Measurements from ENCODE around the gene MRC2. TPM values are rescaled to one million over a fixed set of nuclear protein-coding genes. Genes with fewer than 3 reads are reported as not detected.

Gene MRC2
- total and polyA plus RNA-seq, 2 experiments from 2014 or later: 104 to 121 TPM

GRCh38 chr17:62681939-62682381, 54.5 kb downstream of the MRC2 start:
- no peaks in the 10 kb centered on the region for H3K4me1 ChIP-seq (ENCODE audit: insufficient read depth)
- no peaks in the 10 kb centered on the region for H4K20me1 ChIP-seq (ENCODE audit: insufficient read depth, poor library complexity, severe bottlenecking)
- no peaks in the 10 kb centered on the region for H3K27me3 ChIP-seq
- DNase-seq (ENCODE audit: low spot score): no peak
- no peak overlapping the region for H3K4me3 ChIP-seq
- H3K9me3 ChIP-seq (ENCODE audit: low read depth): no peaks in the 10 kb centered on the region
- H3K9me2 ChIP-seq (replicated peaks; ENCODE audit: insufficient read depth): no peaks in the 10 kb centered on the region
- H3K4me2 ChIP-seq: no peak overlapping the region
- H2AFZ ChIP-seq: no peak overlapping the region
- H3K79me2 ChIP-seq: no peaks in the 10 kb centered on the region
- TF ChIP-seq EZH2 (IDR thresholded peaks at IDR 0.05; ENCODE audit: borderline replicate concordance) (no peak), EZH2phosphoT487 (IDR thresholded peaks at IDR 0.05; ENCODE audit: low read depth, severe bottlenecking, unreplicated experiment) (no peak)
- TF ChIP-seq, protein P1, sequence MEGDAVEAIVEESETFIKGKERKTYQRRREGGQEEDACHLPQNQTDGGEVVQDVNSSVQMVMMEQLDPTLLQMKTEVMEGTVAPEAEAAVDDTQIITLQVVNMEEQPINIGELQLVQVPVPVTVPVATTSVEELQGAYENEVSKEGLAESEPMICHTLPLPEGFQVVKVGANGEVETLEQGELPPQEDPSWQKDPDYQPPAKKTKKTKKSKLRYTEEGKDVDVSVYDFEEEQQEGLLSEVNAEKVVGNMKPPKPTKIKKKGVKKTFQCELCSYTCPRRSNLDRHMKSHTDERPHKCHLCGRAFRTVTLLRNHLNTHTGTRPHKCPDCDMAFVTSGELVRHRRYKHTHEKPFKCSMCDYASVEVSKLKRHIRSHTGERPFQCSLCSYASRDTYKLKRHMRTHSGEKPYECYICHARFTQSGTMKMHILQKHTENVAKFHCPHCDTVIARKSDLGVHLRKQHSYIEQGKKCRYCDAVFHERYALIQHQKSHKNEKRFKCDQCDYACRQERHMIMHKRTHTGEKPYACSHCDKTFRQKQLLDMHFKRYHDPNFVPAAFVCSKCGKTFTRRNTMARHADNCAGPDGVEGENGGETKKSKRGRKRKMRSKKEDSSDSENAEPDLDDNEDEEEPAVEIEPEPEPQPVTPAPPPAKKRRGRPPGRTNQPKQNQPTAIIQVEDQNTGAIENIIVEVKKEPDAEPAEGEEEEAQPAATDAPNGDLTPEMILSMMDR (IDR thresholded peaks at IDR 0.05; ENCODE audit: poor library complexity): no peak
- WGBS (ENCODE audit: low lambda C conversion rate, missing lambda C conversion rate): 96% methylated on average over 8 of the region's 8 CpGs
- H3K36me3 ChIP-seq (replicated peaks; ENCODE audit: insufficient read depth, low read depth): no peaks in the 10 kb centered on the region
- no peak overlapping the region for H3K27ac ChIP-seq

GRCh38 chr17:62684179-62684578, 56.7 kb downstream of the MRC2 start:
- WGBS (ENCODE audit: low lambda C conversion rate, missing lambda C conversion rate): 95% methylated on average over 4 of the region's 4 CpGs
- H4K20me1 ChIP-seq (ENCODE audit: insufficient read depth, poor library complexity, severe bottlenecking): no peaks in the 10 kb centered on the region
- TF ChIP-seq EZH2phosphoT487 (IDR thresholded peaks at IDR 0.05; ENCODE audit: low read depth, severe bottlenecking, unreplicated experiment) (no peak), EZH2 (IDR thresholded peaks at IDR 0.05; ENCODE audit: borderline replicate concordance) (no peak)
- TF ChIP-seq, protein P1 (IDR thresholded peaks at IDR 0.05; ENCODE audit: poor library complexity): no peak

DNA sequence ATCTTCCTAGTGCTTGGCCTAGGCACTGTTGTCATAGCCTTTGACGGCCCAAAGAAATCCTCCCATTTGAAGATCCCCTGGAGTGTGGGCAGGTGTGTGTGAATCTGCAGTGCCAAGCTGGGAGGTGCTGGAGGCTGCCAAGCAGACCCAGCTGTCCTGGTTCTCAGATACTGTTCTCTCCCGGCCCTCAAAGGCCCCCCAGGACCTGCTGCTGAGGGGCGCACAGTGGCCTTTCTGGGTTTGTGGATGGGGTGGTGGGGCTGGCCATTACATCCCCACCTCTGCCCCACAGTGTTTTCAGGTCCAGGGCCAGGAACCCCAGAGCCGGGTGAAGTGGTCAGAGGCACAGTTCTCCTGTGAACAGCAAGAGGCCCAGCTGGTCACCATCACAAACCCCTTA, 60.5 kb downstream of the MRC2 start:
- no peaks in the 10 kb centered on the region for H3K4me1 ChIP-seq (ENCODE audit: insufficient read depth)
- TF ChIP-seq EZH2 (IDR thresholded peaks at IDR 0.05; ENCODE audit: borderline replicate concordance) (no peak), EZH2phosphoT487 (IDR thresholded peaks at IDR 0.05; ENCODE audit: low read depth, severe bottlenecking, unreplicated experiment) (no peak)
- TF ChIP-seq, protein P1 (IDR thresholded peaks at IDR 0.05; ENCODE audit: poor library complexity): no peak
- no peaks in the 10 kb centered on the region for H3K9me3 ChIP-seq (ENCODE audit: low read depth)
- no peaks in the 10 kb centered on the region for H3K36me3 ChIP-seq (replicated peaks; ENCODE audit: insufficient read depth, low read depth)
- no peak for DNase-seq (ENCODE audit: low spot score)
- H3K9me2 ChIP-seq (replicated peaks; ENCODE audit: insufficient read depth): no peaks in the 10 kb centered on the region
- H4K20me1 ChIP-seq (ENCODE audit: insufficient read depth, poor library complexity, severe bottlenecking): no peaks in the 10 kb centered on the region
- 92% methylated on average over 4 of the region's 4 CpGs for WGBS (ENCODE audit: low lambda C conversion rate, missing lambda C conversion rate)
- H3K27ac ChIP-seq: no peak overlapping the region
- no peak overlapping the region for H3K4me3 ChIP-seq
- H2AFZ ChIP-seq: no peak overlapping the region
- H3K27me3 ChIP-seq: no peaks in the 10 kb centered on the region
- H3K79me2 ChIP-seq: no peaks in the 10 kb centered on the region
- H3K4me2 ChIP-seq: no peak overlapping the region

More at GRCh38 chr17:62684179-62684578, 56.7 kb downstream of the MRC2 start:
- H3K9me2 ChIP-seq (replicated peaks; ENCODE audit: insufficient read depth): no peaks in the 10 kb centered on the region
- no peaks in the 10 kb centered on the region for H3K27me3 ChIP-seq
- H3K27ac ChIP-seq: no peak overlapping the region
- H3K4me3 ChIP-seq: no peak overlapping the region
- no peaks in the 10 kb centered on the region for H3K79me2 ChIP-seq
- H3K4me2 ChIP-seq: no peak overlapping the region
- H3K4me1 ChIP-seq (ENCODE audit: insufficient read depth): no peaks in the 10 kb centered on the region
- no peak overlapping the region for H2AFZ ChIP-seq
- no peaks in the 10 kb centered on the region for H3K36me3 ChIP-seq (replicated peaks; ENCODE audit: insufficient read depth, low read depth)
- H3K9me3 ChIP-seq (ENCODE audit: low read depth): no peaks in the 10 kb centered on the region
- no peak for DNase-seq (ENCODE audit: low spot score)

All from hepatocyte (in vitro differentiated cells).